Psoas muscle (tissue), 8 donors: ENCODE results near the gene GREM1. TPM values are rescaled to one million over a fixed set of nuclear protein-coding genes. Genes with fewer than 3 reads are reported as not detected.

Source experiments
- ATAC-seq, 4 donors: fragments of 200-7000 bp; cut with Tn5 transposase; one replicate each; pipeline ENCODE4 v1.9.1; 2020; ENCODE audit warnings: moderate library complexity in 3 of 4, mild to moderate bottlenecking in 2 of 4
- DNase-seq, 2 donors: peaks; one replicate each; pipeline ENCODE4 v3.0.0-alpha.2; 2020
- H3K27ac ChIP-seq: fragments of 200-600 bp; one replicate; pipeline ENCODE4 v1.8.0; 2022
- H3K27me3 ChIP-seq, 3 donors: fragments of 200-600 bp in 1 of 3; one replicate each; pipeline versions ENCODE4 v1.6.1 to v1.8.0; 2013 to 2022; ENCODE audit warnings: low read length in 2 of 3, mild to moderate bottlenecking in 2 of 3, moderate library complexity in 1 of 3; ENCODE audit not compliant: insufficient read depth in 3 of 3
- H3K36me3 ChIP-seq, 2 donors: fragments of 200-600 bp in 1 of 2; one replicate each; pipeline versions ENCODE4 v1.6.1 to v1.8.0; 2013 to 2022; ENCODE audit warnings: low read depth in 1 of 2, mild to moderate bottlenecking in 1 of 2, moderate library complexity in 1 of 2; ENCODE audit not compliant: insufficient read depth in 1 of 2
- H3K4me1 ChIP-seq: fragments of 200-600 bp; one replicate; pipeline ENCODE4 v1.8.0; 2022
- H3K4me3 ChIP-seq: fragments of 200-600 bp; one replicate; pipeline ENCODE4 v1.8.0; 2022; ENCODE audit warnings: mild to moderate bottlenecking
- H3K9me3 ChIP-seq: fragments of 200-600 bp; one replicate; pipeline ENCODE4 v1.8.0; 2022
- WGBS, 3 donors: extraction: QIAGEN DNeasy Blood & Tissue Kit; methylation state at CpG; one replicate each; pipeline versions ENCODE4 v1.1.6 to v1.1.7; 2013; 5-methylcytosine and 5-hydroxymethylcytosine counted together
- intact Hi-C, 2 donors: fragments of 100-400 bp; cut with DNase I; formaldehyde crosslinking; loops; one replicate each; pipeline versions ENCODE4 v1.11.0 to v1.14.2; 2022
- polyA plus RNA-seq, 3 donors: library from polyadenylated mRNA; stranded (reverse); fragments of 200-250 nt; gene quantifications; one replicate each; pipeline ENCODE4 v1.2.3, GENCODE V29; 2013
- total RNA-seq, 4 donors: library from RNA; stranded (reverse); fragmentation: NEBNext Ultra II Directional in 2 of 4; extraction: Animal tissue kit (Norgen Biotek cat#: 25700) in 2 of 4; gene quantifications; one replicate each; pipeline versions ENCODE4 v1.2.1 to v1.2.4, GENCODE V29; 2021 to 2023
- TF ChIP-seq, protein P1 (sequence below): fragments of 200-600 bp; IDR thresholded peaks from one replicate; pipeline ENCODE4 v1.8.0; 2022; ENCODE audit warnings: antibody characterized with exemption
- donor health status: healthy with polysubstance abuse.
- donor health status: DM: no; HTN: no; CAD: no; lungs with moderate emphysema.
- donor health status: Bipolar disorder and iron deficiency.
- donor health status: healthy.
- donor health status: DM: yes; HTN: yes; CAD: no.
- donor health status: DM: no; HTN: no; CAD: no.
- donor health status: DM: no; HTN: no; CAD: no.
- donor health status: DM: yes; HTN: yes; CAD: no.

GREM1 gene
- total and polyA plus RNA-seq, 7 donors = 0.09 to 4.5 (median 1.3) TPM

- WGBS, 3 donors = 84 to 94% (median 93%) methylated on average over 2 of the region's 2 CpGs
- no peaks in the 10 kb centered on the region for H3K4me1 ChIP-seq
- intact Hi-C loops = loop anchor here in 1 of 2 donors (2.0 kb wide), 1 partner anchor 41 kb away; no protein-coding TSS in a partner anchor
- ATAC-seq = no peak
- TF ChIP-seq, protein P1, sequence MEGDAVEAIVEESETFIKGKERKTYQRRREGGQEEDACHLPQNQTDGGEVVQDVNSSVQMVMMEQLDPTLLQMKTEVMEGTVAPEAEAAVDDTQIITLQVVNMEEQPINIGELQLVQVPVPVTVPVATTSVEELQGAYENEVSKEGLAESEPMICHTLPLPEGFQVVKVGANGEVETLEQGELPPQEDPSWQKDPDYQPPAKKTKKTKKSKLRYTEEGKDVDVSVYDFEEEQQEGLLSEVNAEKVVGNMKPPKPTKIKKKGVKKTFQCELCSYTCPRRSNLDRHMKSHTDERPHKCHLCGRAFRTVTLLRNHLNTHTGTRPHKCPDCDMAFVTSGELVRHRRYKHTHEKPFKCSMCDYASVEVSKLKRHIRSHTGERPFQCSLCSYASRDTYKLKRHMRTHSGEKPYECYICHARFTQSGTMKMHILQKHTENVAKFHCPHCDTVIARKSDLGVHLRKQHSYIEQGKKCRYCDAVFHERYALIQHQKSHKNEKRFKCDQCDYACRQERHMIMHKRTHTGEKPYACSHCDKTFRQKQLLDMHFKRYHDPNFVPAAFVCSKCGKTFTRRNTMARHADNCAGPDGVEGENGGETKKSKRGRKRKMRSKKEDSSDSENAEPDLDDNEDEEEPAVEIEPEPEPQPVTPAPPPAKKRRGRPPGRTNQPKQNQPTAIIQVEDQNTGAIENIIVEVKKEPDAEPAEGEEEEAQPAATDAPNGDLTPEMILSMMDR = no peak
- H3K27ac ChIP-seq = no peak overlapping the region
- peaks cover 0 to 11% (median 5%) of the 10 kb centered on the region in 3 donors for H3K27me3 ChIP-seq
- H3K9me3 ChIP-seq = no peaks in the 10 kb centered on the region
- H3K4me3 ChIP-seq = no peak overlapping the region
- no peaks in the 10 kb centered on the region for H3K36me3 ChIP-seq
- DNase-seq = no peak
Observed at GRCh38 chr15:32705446-32705845, 12.4 kb upstream of the GREM1 start.

- ATAC-seq = no peak
- Histone ChIP-seq H3K9me3 (no peaks in the 10 kb centered on the region), H3K4me3 (no peak overlapping the region), H3K4me1 (no peaks in the 10 kb centered on the region), H3K27ac (no peak overlapping the region), H3K36me3 (no peaks in the 10 kb centered on the region), H3K27me3 (peaks cover 0 to 11% (median 5%) of the 10 kb centered on the region in 3 donors)
- intact Hi-C loops = no loop called here
- 73 to 79% (median 75%) methylated on average over 3 of the region's 3 CpGs for WGBS, 3 donors
- no peak for DNase-seq
- TF ChIP-seq, protein P1 = no peak
Observed at GRCh38 chr15:32706704-32707103, 11.1 kb upstream of the GREM1 start.

GRCh38 chr15:32707436-32707835, 10.4 kb upstream of the GREM1 start:
- intact Hi-C loops = no loop called here
- TF ChIP-seq, protein P1 = no peak
- WGBS, 3 donors = 57 to 65% (median 62%) methylated on average over 6 of the region's 6 CpGs
- no peaks in the 10 kb centered on the region for H3K36me3 ChIP-seq
- H3K27me3 ChIP-seq = peaks cover 0 to 11% (median 5%) of the 10 kb centered on the region in 3 donors
- H3K4me1 ChIP-seq = no peaks in the 10 kb centered on the region
- no peaks in the 10 kb centered on the region for H3K9me3 ChIP-seq
- no peak overlapping the region for H3K27ac ChIP-seq
- H3K4me3 ChIP-seq = no peak overlapping the region
- no peak for DNase-seq
- no peak for ATAC-seq

DNA sequence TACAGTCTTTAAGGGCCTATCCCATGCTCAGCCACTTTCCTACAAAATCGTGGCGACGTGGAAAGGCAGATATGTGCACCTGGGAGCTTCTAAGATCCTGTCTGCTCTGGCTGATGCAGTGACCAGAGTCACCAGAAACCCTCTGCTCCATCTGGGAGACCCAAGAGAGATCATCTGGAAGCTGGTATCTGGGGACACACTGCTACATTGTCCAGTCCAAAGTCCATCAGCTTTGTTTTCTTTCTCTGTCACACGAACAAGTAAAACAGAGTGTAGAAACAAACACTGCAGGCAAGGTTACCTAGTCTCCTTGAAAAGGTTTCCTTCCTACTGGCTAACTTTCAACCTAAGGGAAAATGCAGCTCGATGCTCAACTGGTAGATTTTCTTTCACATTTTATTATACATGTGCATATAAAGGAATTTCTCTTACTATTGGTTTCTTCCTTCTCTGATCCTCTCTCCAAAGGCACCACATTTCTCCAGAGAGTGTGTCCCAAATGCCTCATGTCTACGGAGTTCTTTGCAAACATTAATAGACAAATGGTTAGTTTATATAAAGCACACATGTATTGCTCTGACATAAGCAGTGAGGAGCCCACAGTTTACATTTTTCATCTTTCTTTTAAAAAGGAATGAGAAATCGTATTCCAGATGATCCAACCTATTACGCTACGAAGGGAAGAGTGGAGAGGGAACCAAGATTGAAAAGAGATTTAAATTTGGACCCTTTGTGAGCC, 8.3 kb upstream of the GREM1 start:
- Histone ChIP-seq H3K9me3 (no peaks in the 10 kb centered on the region), H3K27me3 (peaks cover 0 to 19% (median 5%) of the 10 kb centered on the region in 3 donors), H3K4me3 (no peak overlapping the region), H3K36me3 (no peaks in the 10 kb centered on the region), H3K27ac (no peak overlapping the region), H3K4me1 (no peaks in the 10 kb centered on the region)
- TF ChIP-seq, protein P1 = no peak
- intact Hi-C loops = no loop called here
- no peak for ATAC-seq
- DNase-seq = no peak
- 77 to 80% (median 78%) methylated on average over 9 of the region's 9 CpGs for WGBS, 3 donors
